Stomach (tissue), 9 donors: ENCODE data around the gene EPB41L2. TPM values are rescaled to one million over a fixed set of nuclear protein-coding genes. Genes with fewer than 3 reads are reported as not detected.

Experiments
- DNase-seq, 2 donors: peaks; one replicate each; pipeline versions ENCODE4 v3.0.0 to v3.0.0-alpha.2; 2013 to 2019
- H3K27ac ChIP-seq, 5 donors: fragments of 200-600 bp in 4 of 5; sonication (generic) in 4 of 5; one replicate each; pipeline ENCODE4 v1.5.1; 2013 to 2019; ENCODE audit warnings: mild to moderate bottlenecking in 1 of 5, moderate library complexity in 1 of 5
- H3K27me3 ChIP-seq, 3 donors: fragments of 200-600 bp; sonication (generic); one replicate each; pipeline ENCODE4 v1.5.1; 2017 to 2019; ENCODE audit warnings: mixed run types in 1 of 3
- H3K36me3 ChIP-seq, 4 donors: fragments of 200-600 bp; sonication (generic); 1 replicate in 3 of 4; 2 replicates in 1 of 4; pipeline ENCODE4 v1.5.1; 2016 to 2019
- H3K4me1 ChIP-seq, 4 donors: fragments of 200-600 bp; sonication (generic); one replicate each; pipeline ENCODE4 v1.5.1; 2016 to 2019
- H3K4me3 ChIP-seq, 4 donors: fragments of 200-600 bp; sonication (generic) in 3 of 4; one replicate each; pipeline ENCODE4 v1.5.1; 2016 to 2019; ENCODE audit warnings: mild to moderate bottlenecking in 1 of 4
- H3K9me3 ChIP-seq, 4 donors: fragments of 200-600 bp; sonication (generic); one replicate each; pipeline ENCODE4 v1.5.1; 2016 to 2019
- CTCF ChIP-seq, 7 experiments: fragments of 450-650 bp in 4 of 7; fragments of 200-600 bp in 3 of 7; sonication (generic) in 3 of 7; IDR thresholded peaks; one replicate each; pipeline ENCODE4 v1.5.1; 2016 to 2019; ENCODE audit warnings: antibody characterized with exemption in 7 of 7, control low read depth in 2 of 7, mild to moderate bottlenecking in 1 of 7
- EP300 ChIP-seq: sonication (generic); formaldehyde crosslinking; IDR thresholded peaks from one replicate; pipeline ENCODE4 v1.6.1; 2017; ENCODE audit warnings: antibody characterized with exemption
- POLR2A ChIP-seq, 4 donors: fragments of 450-650 bp; IDR thresholded peaks; one replicate each; pipeline ENCODE4 v1.6.1; 2016; ENCODE audit warnings: antibody characterized with exemption in 4 of 4, control low read depth in 2 of 4, mild to moderate bottlenecking in 1 of 4, moderate library complexity in 1 of 4
- POLR2AphosphoS5 ChIP-seq, 3 donors: sonication (generic); formaldehyde crosslinking; IDR thresholded peaks; one replicate each; pipeline ENCODE4 v1.6.1; 2016; ENCODE audit warnings: antibody characterized with exemption in 3 of 3
- WGBS, 5 donors: extraction: QIAGEN DNeasy Blood & Tissue Kit in 3 of 5; methylation state at CpG; one replicate each; pipeline versions ENCODE4 v1.1.5 to v1.1.7; 2013 to 2018; 5-methylcytosine and 5-hydroxymethylcytosine counted together
- intact Hi-C: fragments of 100-400 bp; cut with DNase I; formaldehyde crosslinking; loops from one replicate; pipeline ENCODE4 v1.15.1; 2023; ENCODE audit warnings: low total_unique reads
- polyA plus RNA-seq, 3 donors: library from polyadenylated mRNA; stranded (reverse); fragments of 200-250 nt; gene quantifications; one replicate each; pipeline ENCODE4 v1.2.3, GENCODE V29; 2013
- total RNA-seq, 5 donors: library from RNA; depleted of rRNA; stranded (reverse); fragments of >200 nt; gene quantifications; one replicate each; pipeline versions ENCODE4 v1.1.0 to v1.2.3, GENCODE V29; 2014 to 2016
- donor health status: healthy with polysubstance abuse.
- donor health status: Bipolar disorder and iron deficiency.
- donor health status: healthy.

Gene EPB41L2
- total and polyA plus RNA-seq, 8 donors = 12.5 to 238 (median 30.2) TPM

DNA sequence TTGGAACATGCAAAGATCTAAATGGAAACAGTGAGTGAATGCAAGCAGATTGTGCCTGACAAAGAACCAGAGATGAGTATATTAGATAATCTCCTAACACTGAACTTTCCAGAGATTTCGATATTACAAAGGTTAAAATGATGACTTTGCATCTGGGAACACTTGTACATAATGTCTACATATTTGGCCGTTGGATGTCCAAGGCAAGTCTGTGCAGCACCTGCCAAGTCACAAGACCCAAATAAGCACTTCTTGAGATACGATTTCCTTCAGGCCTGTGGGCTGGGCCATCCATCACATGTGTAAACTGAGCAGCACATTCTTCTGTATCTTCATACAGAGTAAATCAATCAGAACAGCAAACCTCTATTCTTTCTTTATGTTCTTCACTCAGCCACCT is 268.3 kb downstream of the EPB41L2 start:
- intact Hi-C loops = no loop called here
- peak in 1 of 2 donors; percentile 13 for DNase-seq
- H3K27me3 ChIP-seq = no peaks in the 10 kb centered on the region

DNA sequence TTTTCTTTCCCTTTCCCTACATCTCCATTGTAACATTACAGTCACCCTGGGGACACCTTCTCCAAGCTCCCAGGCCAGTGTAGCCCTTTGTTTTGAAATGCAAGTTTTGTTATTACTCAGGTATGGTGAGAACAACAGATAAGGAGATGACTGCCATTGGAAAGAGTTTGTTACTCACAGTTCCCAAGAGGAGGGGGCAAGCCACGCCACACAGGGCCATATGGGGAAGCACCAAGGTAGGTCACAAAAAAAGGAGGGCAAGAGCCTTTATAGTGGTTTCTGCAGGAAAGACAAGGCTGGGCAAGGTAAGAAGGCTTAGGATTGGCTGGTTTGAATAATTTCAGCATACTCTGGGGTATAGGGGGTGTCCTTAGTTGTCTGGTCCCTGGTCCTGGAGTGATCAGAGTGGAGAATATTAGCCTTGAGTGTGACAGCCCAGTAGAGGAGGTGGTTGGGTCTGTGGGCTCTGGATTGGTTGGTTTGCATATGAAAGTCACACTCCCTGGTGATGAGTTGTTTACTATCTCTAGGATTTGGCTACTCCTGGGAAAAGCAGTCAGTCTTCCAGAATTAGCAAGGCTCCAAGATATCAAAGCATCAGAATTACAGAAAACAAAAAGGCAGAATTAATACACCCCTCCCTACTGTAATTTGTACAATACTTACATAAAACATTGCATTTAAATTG is 268.9 kb downstream of the EPB41L2 start:
- intact Hi-C loops = no loop called here
- no peak overlapping the region for H3K27ac ChIP-seq
- DNase-seq = no peak
- no peaks in the 10 kb centered on the region for H3K27me3 ChIP-seq
- H3K4me1 ChIP-seq = no peaks in the 10 kb centered on the region
- peaks cover 0 to 9% (median 0%) of the 10 kb centered on the region in 4 donors for H3K9me3 ChIP-seq
- no peaks in the 10 kb centered on the region for H3K36me3 ChIP-seq
- no peak overlapping the region for H3K4me3 ChIP-seq
- TF ChIP-seq EP300 = no peak
- TF ChIP-seq CTCF (IDR thresholded peaks at IDR 0.05) = no peak
- no peak for TF ChIP-seq POLR2A (IDR thresholded peaks at IDR 0.05)
- no peak for TF ChIP-seq POLR2AphosphoS5 (IDR thresholded peaks at IDR 0.05)
- WGBS, 5 donors = 61 to 91% (median 78%) methylated on average over 1 of the region's 1 CpG

More for the DNA sequence above, 268.3 kb downstream of the EPB41L2 start:
- no peaks in the 10 kb centered on the region for H3K4me1 ChIP-seq
- no peak overlapping the region for H3K4me3 ChIP-seq
- TF ChIP-seq POLR2AphosphoS5 (IDR thresholded peaks at IDR 0.05) (no peak), EP300 (no peak), POLR2A (IDR thresholded peaks at IDR 0.05) (no peak), CTCF (IDR thresholded peaks at IDR 0.05) (no peak)
- H3K27ac ChIP-seq = no peak overlapping the region
- no peaks in the 10 kb centered on the region for H3K36me3 ChIP-seq
- peaks cover 0 to 9% (median 0%) of the 10 kb centered on the region in 4 donors for H3K9me3 ChIP-seq
- WGBS, 5 donors = 34 to 41% (median 37%) methylated on average over 3 of the region's 3 CpGs

Other genes starting within 250 kb of the EPB41L2 start
- gene SMLR1, start 235.8 kb downstream of the EPB41L2 start, total RNA-seq = under 1 TPM in 1 of 5 donors, not detected in 4; 0.73 TPM
- gene SMLR1, start 235.8 kb downstream of the EPB41L2 start, polyA plus RNA-seq = not detected
- gene AKAP7, start 72.2 kb upstream of the EPB41L2 start, total RNA-seq = 10 to 100 TPM in 2 of 5 donors, 1 to 10 TPM in 3; 1.3 to 59.5 (median 6.1) TPM
- 1 to 10 TPM; 4.1 to 4.6 (median 4.5) TPM for gene AKAP7, start 72.2 kb upstream of the EPB41L2 start, polyA plus RNA-seq